ENCODE data around the gene CLRN1. TPM values are rescaled to one million over a fixed set of nuclear protein-coding genes. Genes with fewer than 3 reads are reported as not detected.

The CLRN1 gene
- total RNA-seq, 4 donors from 2014 or later, result not detected

GRCh38 chr3:150926328-150926727 lies 46.2 kb downstream of the CLRN1 start:
- Histone ChIP-seq H3K36me3 (no peaks in the 10 kb centered on the region), H3K4me1 (peaks cover 0 to 6% (median 1%) of the 10 kb centered on the region in 4 donors), H3K27ac (replicated peaks in 1 of 4) (no peak overlapping the region), H3K4me3 (no peak overlapping the region), H3K9me3 (no peaks in the 10 kb centered on the region), H3K27me3 (peaks cover 0 to 6% (median 0%) of the 10 kb centered on the region in 4 donors)
- no peak for TF ChIP-seq POLR2A (IDR thresholded peaks at IDR 0.05; ENCODE audit: low read depth)
- TF ChIP-seq EP300 (IDR thresholded peaks at IDR 0.05), result no peak
- no peak for TF ChIP-seq POLR2AphosphoS5 (IDR thresholded peaks at IDR 0.05)
- TF ChIP-seq CTCF (IDR thresholded peaks at IDR 0.05), result no peak
- intact Hi-C loops (cut with DNase I), result loop anchor here (5.0 kb wide), 1 partner anchor 221 kb away; no protein-coding TSS in a partner anchor
- DNase-seq (ENCODE audit: extremely low spot score), result no peak
- 86% methylated on average over 7 of the region's 7 CpGs for WGBS

DNA sequence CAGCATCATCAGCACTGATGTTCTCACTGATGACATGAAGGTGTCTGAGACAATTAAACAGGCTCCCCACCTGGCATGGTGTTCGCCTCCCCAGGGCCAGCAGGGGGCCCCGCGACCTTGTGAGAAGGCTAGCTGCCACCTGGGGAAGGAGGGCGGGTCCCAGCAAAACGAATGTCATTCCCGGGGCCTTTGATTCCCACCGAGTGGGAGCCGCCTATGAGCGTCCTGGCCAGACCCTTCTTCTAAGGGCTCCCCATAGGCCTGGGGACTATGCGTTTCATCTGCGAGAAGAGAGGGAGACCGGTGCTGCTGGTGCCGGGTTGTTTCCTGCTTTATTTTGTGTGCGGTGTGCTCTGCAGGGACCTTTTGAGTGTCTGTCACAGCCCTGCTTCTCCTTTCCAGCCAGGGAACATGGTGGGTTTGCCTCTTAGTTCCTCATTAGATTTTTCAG lies 46.8 kb downstream of the CLRN1 start:
- H3K27me3 ChIP-seq, result peaks cover 0 to 6% (median 0%) of the 10 kb centered on the region in 4 donors
- peak in 2 of 3 experiments; percentile 18 to 38 for TF ChIP-seq CTCF (IDR thresholded peaks at IDR 0.05)
- no peak for TF ChIP-seq POLR2A (IDR thresholded peaks at IDR 0.05; ENCODE audit: low read depth)
- DNase-seq (ENCODE audit: extremely low spot score), result no peak
- H3K9me3 ChIP-seq, result no peaks in the 10 kb centered on the region
- H3K36me3 ChIP-seq, result no peaks in the 10 kb centered on the region
- H3K27ac ChIP-seq (replicated peaks in 1 of 4), result no peak overlapping the region
- no peak overlapping the region for H3K4me3 ChIP-seq
- 41% methylated on average over 9 of the region's 14 CpGs for WGBS
- intact Hi-C loops (cut with DNase I), result loop anchor here (5.0 kb wide), 1 partner anchor 222 kb away; no protein-coding TSS in a partner anchor
- peaks cover 0 to 6% (median 1%) of the 10 kb centered on the region in 4 donors for H3K4me1 ChIP-seq

- TF ChIP-seq POLR2A (IDR thresholded peaks at IDR 0.05; ENCODE audit: low read depth) (no peak), POLR2AphosphoS5 (IDR thresholded peaks at IDR 0.05) (no peak), EP300 (IDR thresholded peaks at IDR 0.05) (no peak), CTCF (IDR thresholded peaks at IDR 0.05) (no peak)
- no peak for DNase-seq (ENCODE audit: extremely low spot score)
- Histone ChIP-seq H3K27me3 (peaks cover 0 to 15% (median 0%) of the 10 kb centered on the region in 4 donors), H3K4me1 (peaks cover 0 to 6% (median 1%) of the 10 kb centered on the region in 4 donors), H3K4me3 (no peak overlapping the region), H3K27ac (replicated peaks in 1 of 4) (no peak overlapping the region), H3K9me3 (no peaks in the 10 kb centered on the region), H3K36me3 (no peaks in the 10 kb centered on the region)
- intact Hi-C loops (cut with DNase I), result no loop called here
- 73% methylated on average over 10 of the region's 10 CpGs for WGBS
Observed at GRCh38 chr3:150922611-150923010, 49.9 kb downstream of the CLRN1 start.

DNA sequence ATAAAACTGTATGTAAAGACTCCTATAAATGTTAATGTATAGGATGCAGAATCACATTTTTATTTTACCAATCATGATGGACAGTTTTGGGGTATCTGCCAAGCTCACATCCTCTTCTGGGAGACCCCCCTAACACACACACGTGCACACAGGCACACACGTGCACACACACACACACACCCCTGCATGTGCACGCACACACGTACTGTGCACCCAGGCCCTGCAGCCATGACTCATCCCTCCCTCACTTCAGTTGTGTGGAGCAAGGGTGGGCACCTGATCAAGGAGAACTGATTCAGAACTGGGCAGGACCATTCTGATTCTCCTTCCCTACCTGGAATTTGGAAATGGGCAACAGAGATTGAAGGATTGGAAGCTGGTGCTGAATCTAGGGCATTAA lies 51.3 kb downstream of the CLRN1 start:
- intact Hi-C loops (cut with DNase I), result no loop called here
- Histone ChIP-seq H3K4me1 (peaks cover 0 to 6% (median 1%) of the 10 kb centered on the region in 4 donors), H3K4me3 (no peak overlapping the region), H3K27me3 (peaks cover 0 to 15% (median 0%) of the 10 kb centered on the region in 4 donors), H3K36me3 (no peaks in the 10 kb centered on the region), H3K27ac (replicated peaks in 1 of 4) (no peak overlapping the region), H3K9me3 (no peaks in the 10 kb centered on the region)
- WGBS, result 89% methylated on average over 4 of the region's 4 CpGs
- TF ChIP-seq CTCF (IDR thresholded peaks at IDR 0.05), result no peak
- no peak for TF ChIP-seq POLR2A (IDR thresholded peaks at IDR 0.05; ENCODE audit: low read depth)
- TF ChIP-seq EP300 (IDR thresholded peaks at IDR 0.05), result no peak
- TF ChIP-seq POLR2AphosphoS5 (IDR thresholded peaks at IDR 0.05), result no peak
- no peak for DNase-seq (ENCODE audit: extremely low spot score)

DNA sequence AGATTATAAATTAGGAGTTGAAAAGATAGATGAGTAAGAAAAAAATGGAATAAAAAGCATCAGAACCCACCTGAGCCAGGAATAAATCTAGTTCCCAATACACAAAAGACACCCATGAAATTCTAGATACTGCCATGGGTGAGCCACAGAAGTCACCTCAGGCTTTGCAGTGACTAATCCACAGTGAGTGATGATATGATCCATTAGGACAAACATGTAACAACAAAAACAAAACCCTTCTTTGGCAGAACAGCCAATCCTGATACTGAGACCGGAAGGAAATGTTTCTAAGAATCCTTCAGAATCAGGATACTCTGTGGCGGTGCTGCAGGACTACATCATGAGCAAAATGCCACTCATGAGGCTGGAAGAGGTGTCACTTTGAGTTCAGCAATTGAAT lies 52.3 kb downstream of the CLRN1 start:
- DNase-seq (ENCODE audit: extremely low spot score), result no peak
- H3K27me3 ChIP-seq, result peaks cover 0 to 11% (median 0%) of the 10 kb centered on the region in 4 donors
- H3K36me3 ChIP-seq, result no peaks in the 10 kb centered on the region
- no peak for TF ChIP-seq CTCF (IDR thresholded peaks at IDR 0.05)
- no peak for TF ChIP-seq POLR2AphosphoS5 (IDR thresholded peaks at IDR 0.05)
- no peak for TF ChIP-seq POLR2A (IDR thresholded peaks at IDR 0.05; ENCODE audit: low read depth)
- intact Hi-C loops (cut with DNase I), result no loop called here
- H3K4me1 ChIP-seq, result no peaks in the 10 kb centered on the region
- 89% methylated on average over 2 of the region's 2 CpGs for WGBS
- no peak overlapping the region for H3K27ac ChIP-seq (replicated peaks in 1 of 4)
- H3K4me3 ChIP-seq, result no peak overlapping the region
- H3K9me3 ChIP-seq, result no peaks in the 10 kb centered on the region

Data from esophagus muscularis mucosa (tissue), 4 donors.